ENCODE results near the gene LTV1.

DNA sequence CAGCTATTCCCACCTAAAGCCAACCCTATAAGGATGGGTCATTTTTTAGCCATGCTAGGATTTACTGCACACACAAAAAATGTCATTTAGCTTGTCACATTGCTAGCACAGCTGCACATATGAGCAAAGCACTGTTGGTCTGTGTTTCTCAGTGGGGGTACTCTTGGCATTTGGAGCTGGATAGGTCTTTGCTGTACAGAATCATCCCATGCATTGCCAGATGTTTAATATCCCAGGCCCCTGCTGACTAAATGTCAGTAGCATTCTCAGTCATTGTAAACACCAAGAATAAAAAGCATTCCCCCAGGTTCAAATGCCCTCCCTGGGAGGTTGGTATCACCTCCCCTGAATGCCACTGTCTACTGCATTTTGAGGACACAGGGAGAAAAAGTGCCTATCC, 14.6 kb upstream of the LTV1 start:
- no peak for TF ChIP-seq POLR2A (conservative IDR thresholded peaks at IDR 0.05)
- no peak for TF ChIP-seq FOXA1 (IDR thresholded peaks at IDR 0.05; ENCODE audit: borderline replicate concordance)
- TF ChIP-seq, protein P1, sequence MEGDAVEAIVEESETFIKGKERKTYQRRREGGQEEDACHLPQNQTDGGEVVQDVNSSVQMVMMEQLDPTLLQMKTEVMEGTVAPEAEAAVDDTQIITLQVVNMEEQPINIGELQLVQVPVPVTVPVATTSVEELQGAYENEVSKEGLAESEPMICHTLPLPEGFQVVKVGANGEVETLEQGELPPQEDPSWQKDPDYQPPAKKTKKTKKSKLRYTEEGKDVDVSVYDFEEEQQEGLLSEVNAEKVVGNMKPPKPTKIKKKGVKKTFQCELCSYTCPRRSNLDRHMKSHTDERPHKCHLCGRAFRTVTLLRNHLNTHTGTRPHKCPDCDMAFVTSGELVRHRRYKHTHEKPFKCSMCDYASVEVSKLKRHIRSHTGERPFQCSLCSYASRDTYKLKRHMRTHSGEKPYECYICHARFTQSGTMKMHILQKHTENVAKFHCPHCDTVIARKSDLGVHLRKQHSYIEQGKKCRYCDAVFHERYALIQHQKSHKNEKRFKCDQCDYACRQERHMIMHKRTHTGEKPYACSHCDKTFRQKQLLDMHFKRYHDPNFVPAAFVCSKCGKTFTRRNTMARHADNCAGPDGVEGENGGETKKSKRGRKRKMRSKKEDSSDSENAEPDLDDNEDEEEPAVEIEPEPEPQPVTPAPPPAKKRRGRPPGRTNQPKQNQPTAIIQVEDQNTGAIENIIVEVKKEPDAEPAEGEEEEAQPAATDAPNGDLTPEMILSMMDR (IDR thresholded peaks at IDR 0.05 in 2 of 3, conservative IDR thresholded peaks at IDR 0.05 in 1 of 3; ENCODE audit: insufficient read depth in 2 of 3, low read depth in 1 of 3, low read length in 3 of 3): no peak
- TF ChIP-seq, protein P2, sequence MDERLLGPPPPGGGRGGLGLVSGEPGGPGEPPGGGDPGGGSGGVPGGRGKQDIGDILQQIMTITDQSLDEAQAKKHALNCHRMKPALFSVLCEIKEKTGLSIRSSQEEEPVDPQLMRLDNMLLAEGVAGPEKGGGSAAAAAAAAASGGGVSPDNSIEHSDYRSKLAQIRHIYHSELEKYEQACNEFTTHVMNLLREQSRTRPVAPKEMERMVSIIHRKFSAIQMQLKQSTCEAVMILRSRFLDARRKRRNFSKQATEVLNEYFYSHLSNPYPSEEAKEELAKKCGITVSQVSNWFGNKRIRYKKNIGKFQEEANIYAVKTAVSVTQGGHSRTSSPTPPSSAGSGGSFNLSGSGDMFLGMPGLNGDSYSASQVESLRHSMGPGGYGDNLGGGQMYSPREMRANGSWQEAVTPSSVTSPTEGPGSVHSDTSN (CRISPR knock-in tag; IDR thresholded peaks at IDR 0.05; ENCODE audit: low read depth): no peak
- TF ChIP-seq, protein P2 (tag; conservative IDR thresholded peaks at IDR 0.05; ENCODE audit: low read depth): no peak
- TF ChIP-seq NELFE (IDR thresholded peaks at IDR 0.05; ENCODE audit: insufficient read depth, insufficient read length): no peak
- TF ChIP-seq, protein P3, sequence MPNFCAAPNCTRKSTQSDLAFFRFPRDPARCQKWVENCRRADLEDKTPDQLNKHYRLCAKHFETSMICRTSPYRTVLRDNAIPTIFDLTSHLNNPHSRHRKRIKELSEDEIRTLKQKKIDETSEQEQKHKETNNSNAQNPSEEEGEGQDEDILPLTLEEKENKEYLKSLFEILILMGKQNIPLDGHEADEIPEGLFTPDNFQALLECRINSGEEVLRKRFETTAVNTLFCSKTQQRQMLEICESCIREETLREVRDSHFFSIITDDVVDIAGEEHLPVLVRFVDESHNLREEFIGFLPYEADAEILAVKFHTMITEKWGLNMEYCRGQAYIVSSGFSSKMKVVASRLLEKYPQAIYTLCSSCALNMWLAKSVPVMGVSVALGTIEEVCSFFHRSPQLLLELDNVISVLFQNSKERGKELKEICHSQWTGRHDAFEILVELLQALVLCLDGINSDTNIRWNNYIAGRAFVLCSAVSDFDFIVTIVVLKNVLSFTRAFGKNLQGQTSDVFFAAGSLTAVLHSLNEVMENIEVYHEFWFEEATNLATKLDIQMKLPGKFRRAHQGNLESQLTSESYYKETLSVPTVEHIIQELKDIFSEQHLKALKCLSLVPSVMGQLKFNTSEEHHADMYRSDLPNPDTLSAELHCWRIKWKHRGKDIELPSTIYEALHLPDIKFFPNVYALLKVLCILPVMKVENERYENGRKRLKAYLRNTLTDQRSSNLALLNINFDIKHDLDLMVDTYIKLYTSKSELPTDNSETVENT (CRISPR knock-in tag; IDR thresholded peaks at IDR 0.05): no peak
